AG20443 (cell line): ENCODE data around the gene CXCR5.

Experiments
- DNase-seq: peaks from one replicate; pipeline ENCODE4 v3.0.0; 2012; ENCODE audit warnings: low spot score, mixed read lengths

Gene CXCR5

DNA sequence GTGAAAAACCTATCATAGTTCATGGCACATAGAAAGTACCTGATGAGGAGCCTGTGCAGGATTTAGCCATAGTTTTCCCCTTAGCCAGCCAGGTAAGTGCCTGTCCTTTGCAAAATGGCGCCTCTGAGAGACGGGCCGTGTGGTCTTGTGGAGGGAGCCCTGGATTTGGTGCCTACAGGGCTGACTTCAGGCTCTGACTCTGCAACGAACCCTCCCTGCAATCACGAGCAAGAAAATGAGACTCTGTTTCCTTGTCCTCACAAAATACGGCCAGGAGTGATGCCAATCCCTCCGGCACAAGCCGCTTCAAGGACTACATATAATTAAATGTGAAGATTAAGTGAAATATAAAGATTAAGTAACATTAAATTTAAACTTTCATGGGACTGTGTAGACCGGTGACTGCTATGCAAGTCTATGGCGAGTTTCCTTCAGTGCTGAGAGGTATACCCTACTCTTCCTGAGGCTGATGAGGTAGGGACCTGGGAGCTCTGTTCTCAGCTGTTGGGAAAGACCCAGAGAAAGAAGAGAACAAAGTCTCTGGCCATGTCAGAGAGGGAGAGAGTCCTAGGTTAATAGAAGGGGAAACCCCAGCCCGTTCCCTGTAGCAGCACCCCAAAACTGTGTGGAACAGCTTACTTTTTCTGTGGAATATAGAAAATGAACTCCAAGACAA is 6.1 kb upstream of the CXCR5 start:
- no peak for DNase-seq

DNA sequence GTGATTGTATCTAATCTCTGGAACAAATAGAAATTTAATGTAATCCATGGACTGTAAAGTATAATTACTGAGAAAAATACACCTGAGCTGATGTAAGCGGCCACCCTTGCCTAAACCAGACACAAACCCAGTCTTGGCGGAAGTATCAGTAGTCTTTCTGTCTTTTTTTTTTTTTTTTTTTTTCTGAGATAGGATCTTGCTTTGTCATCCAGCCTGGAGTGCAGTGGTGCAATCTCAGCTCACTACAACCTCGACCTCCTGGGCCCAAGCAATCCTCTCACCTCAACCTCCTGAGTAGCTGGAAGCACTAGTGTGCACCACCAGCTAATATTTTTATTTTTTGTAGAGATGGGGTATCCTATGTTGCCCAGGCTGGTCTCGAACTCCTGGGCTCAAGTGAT is 5.5 kb upstream of the CXCR5 start:
- no peak for DNase-seq

DNA sequence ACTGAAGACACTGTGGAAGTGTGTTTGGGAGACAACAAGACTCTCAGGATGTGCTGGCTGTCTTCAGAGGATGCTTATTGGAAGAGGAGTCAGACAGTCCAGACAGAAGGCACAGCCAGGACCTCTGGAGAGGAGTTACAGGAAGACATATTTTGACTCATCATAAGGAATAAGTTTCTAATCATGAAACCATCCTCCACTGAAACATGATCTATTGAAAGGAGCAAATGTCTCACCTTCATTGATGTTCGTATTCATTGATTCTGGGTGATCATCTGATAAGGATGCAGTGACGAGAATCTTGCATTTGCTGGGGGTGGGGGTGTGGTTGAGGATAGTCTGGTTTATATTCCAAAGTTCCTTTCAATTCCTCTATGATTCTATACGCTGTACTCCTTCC is 2.5 kb upstream of the CXCR5 start:
- DNase-seq, result no peak

DNA sequence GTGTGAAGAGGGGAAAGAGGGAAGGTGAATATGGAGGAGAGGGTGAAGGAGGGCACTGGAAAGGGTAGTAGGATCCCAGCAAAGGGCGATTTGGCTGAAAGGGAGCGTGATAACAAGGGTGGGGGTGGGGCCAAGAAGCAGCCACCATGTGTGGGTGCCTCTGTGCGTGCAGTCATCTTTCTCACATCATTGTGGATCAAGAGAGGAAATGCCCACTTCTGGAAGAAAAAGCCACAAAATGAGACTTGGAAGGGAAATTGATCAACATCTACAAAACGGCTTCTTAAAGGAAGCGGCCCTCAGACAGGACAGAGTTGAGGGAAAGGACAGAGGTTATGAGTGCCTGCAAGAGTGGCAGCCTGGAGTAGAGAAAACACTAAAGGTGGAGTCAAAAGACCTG is 1.2 kb upstream of the CXCR5 start:
- no peak for DNase-seq

DNA sequence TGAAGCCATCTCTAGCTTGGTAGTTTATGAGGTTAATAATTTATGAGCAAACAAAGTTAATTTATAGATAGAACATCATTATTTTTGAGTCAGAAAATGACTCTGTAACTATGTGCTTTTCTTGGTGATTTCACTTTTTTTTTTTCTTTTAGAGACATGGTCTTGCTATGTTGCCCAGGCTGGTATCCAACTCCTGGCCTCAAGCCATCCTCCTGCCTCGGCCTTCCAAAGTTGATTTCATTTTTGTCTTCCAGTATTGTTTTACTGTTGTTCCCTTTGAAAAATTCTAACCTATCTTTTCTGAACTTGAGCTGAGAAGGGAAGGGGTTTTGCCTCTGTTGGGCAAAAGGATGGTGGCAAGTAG is 706 bp upstream of the CXCR5 start:
- DNase-seq, result no peak

DNA sequence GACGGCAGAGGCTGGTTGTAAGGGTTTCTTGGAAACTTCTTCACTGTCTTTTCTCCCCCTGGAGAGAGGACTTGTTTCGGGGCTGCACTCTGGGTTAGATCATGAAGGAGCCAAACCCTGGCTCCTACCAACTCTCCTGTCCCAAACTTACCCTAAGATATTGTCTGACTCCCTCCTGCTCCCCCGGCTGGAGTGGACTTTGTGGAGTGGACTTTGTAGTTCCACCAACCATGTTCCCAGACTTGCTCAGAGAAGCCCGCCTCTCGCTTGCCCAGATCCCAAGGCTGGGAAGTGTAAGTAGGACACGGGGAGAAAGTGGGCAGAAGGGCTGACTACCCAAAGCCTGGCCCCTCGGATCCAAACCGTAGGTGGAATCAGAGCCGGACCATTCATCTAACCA is 1.2 kb downstream of the CXCR5 start:
- DNase-seq, result no peak

DNA sequence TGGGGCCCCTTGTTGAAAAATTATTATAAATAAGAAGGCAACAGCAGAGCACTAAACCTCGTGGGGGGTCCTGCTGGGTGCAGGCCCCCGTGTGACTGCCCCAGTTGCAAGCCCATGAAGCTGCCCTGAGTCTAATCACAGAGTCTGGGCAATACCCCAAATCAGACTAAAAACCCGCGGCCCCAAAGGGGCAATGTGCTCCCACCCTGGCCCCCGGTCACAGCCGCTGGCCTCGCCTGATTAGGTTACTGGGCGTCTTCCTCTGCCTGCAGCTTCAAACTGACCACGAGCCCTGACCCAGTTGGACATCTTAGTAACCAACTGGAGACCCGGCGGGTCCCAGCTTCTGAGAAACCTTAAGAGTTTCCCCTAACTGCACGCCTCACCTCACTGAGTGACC is 1.6 kb downstream of the CXCR5 start:
- no peak for DNase-seq

DNA sequence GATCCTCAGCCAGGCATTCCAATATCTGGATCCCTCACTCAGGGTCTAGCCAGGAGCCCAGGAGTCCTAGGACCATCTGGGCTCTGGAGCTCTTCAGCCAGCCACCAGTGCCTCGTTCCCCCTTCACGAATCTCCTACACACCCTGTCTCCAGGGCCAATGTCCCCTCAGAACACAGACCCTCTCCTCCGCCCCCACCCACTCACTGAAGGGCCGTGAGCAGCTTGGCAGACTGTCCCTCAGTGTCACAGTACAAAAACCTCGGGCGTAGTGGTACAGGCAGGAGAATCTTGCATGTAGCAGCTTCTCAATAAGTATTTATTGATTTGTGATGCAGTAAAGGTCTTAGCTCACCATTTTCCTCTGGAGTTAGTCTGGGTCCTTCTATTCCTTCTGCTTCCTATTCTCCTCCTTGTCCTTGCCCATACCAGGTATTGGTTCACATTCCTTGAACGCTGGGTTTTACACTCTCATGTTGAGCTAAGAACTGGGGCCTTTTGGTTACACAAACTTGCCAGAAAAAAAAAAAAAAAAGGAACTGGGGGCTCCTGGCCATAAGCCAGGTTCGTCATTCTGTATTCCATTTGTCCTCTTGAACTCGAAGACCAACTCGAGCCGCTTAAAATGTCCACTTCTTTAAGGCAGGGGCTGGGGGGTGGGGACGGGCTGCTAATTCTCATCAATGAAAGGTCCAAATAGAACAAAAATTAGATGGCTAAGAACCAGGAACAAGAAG is 2.3 kb downstream of the CXCR5 start:
- DNase-seq, result no peak

DNA sequence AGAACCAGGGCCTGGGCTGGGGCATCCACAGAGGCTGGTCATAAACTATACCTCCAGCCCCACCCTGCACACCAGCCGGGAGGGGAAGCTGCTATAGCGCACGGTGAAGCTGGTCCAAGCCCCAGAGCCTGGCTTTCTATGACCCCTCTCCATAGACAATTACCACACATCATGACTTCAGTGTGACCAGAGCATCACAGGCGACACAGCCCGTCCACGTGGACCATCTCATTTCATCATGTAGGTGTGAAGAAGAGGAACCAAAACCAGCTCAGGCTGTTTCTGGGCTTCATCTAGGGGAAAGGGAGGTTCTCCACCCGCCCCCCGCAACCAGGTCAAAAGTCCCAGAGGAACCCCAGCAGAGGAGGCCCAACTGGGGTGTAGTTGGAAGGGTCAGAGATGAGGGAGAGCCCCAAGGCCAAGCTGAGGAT is 3.0 kb downstream of the CXCR5 start:
- no peak for DNase-seq

DNA sequence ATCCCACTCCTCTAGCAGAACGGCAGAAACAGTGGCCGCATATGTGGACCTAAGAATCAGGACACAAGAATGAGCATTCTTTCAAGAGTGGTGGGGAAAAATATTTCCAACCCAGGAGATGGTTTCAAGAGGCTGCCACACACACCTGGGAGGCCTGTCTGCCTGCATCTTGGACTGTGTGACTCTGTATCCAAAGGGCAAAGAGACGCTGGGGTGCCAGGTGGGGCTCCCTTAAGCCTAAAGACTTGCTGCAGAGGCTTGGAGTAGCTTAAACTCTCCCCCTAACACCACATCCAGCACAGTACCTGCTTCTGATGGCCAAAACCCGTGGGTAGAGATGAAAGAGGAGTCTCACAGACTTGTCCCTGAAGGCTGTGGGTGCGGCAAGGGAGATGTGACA is 3.5 kb downstream of the CXCR5 start:
- no peak for DNase-seq

DNA sequence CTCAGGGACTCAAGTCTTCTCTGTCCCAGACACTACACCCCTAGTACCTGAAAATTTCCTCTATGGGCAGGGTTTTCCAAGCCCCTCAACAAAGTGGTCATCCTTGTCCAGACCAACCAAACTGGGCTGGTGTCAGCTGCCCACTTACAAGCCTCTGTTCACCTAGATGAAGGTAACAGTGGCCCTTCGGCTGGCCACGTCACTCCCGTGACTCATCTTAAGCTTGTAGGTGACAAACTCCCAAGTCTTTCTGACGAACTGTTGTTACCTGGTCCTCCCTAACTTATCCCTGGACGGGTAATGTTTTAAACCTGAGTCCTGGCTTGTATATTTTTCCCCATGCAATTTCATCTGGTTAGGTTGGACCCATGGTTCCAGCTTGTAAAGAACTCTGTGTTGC is 4.7 kb downstream of the CXCR5 start:
- no peak for DNase-seq

DNA sequence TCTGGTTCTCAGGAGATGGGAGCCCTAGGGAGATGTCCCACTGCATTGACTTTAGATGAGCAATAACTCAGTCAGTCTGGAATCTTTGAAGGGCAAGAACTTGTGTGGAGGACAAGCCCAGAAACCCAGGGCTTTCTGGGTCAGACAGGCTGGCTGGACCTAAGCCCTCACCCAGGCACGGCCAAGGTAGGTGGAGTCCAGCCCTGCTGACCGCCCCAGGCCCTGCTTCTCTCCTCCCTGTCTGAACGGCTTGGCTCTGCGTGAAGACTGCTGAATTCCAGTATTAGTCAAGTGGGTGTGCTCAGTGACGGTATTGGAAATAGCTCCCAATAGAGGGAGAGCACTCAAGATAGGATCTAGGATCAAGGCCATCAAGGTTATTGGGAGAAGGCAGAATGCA is 6.1 kb downstream of the CXCR5 start:
- peak; percentile 94 for DNase-seq

DNA sequence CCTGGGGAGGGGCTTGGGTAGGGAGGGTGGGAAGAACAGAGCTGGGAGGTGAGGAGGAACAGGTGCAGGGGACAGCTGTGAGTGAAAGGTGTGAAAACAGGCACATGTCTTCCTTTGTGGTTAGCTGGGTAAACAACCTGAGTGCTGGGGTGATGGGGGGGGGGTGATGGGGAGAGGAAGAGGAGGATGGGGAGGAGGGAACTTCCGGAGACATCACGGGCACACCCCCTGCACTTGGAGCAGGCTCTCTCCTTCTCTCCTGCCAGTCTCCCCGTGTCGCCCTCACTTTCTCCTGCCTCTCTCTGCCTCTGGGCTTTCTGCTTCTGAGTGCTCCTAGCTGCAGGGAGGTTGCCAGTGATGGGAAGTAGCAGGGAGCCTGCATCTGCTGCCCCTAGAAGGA is 8.8 kb downstream of the CXCR5 start:
- DNase-seq, result no peak

DNA sequence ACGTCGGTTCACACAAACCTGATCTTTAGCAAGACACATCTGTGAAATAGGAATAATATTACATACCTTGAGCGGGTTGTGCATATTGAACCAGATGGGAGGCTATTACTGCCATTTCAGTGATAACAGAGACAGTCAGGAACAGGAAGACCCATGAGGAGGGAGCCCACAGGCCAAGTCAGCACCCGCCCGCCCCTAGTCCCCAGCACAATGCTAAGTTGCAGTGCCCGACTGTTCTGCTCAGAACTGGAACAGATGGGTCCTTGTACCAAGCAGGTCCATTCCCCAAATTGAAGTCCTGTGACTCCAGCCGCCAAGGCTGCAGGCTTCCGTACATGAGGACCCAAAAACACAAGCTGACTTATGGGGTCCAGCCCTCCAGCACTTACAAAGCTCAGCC is 9.3 kb downstream of the CXCR5 start:
- no peak for DNase-seq

DNA sequence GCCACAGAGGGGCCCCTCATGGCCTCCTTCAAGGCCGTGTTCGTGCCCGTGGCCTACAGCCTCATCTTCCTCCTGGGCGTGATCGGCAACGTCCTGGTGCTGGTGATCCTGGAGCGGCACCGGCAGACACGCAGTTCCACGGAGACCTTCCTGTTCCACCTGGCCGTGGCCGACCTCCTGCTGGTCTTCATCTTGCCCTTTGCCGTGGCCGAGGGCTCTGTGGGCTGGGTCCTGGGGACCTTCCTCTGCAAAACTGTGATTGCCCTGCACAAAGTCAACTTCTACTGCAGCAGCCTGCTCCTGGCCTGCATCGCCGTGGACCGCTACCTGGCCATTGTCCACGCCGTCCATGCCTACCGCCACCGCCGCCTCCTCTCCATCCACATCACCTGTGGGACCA is 10.0 kb downstream of the CXCR5 start:
- no peak for DNase-seq

DNA sequence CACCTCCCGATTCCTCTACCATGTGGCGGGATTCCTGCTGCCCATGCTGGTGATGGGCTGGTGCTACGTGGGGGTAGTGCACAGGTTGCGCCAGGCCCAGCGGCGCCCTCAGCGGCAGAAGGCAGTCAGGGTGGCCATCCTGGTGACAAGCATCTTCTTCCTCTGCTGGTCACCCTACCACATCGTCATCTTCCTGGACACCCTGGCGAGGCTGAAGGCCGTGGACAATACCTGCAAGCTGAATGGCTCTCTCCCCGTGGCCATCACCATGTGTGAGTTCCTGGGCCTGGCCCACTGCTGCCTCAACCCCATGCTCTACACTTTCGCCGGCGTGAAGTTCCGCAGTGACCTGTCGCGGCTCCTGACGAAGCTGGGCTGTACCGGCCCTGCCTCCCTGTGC is 10.5 kb downstream of the CXCR5 start:
- DNase-seq, result no peak

DNA sequence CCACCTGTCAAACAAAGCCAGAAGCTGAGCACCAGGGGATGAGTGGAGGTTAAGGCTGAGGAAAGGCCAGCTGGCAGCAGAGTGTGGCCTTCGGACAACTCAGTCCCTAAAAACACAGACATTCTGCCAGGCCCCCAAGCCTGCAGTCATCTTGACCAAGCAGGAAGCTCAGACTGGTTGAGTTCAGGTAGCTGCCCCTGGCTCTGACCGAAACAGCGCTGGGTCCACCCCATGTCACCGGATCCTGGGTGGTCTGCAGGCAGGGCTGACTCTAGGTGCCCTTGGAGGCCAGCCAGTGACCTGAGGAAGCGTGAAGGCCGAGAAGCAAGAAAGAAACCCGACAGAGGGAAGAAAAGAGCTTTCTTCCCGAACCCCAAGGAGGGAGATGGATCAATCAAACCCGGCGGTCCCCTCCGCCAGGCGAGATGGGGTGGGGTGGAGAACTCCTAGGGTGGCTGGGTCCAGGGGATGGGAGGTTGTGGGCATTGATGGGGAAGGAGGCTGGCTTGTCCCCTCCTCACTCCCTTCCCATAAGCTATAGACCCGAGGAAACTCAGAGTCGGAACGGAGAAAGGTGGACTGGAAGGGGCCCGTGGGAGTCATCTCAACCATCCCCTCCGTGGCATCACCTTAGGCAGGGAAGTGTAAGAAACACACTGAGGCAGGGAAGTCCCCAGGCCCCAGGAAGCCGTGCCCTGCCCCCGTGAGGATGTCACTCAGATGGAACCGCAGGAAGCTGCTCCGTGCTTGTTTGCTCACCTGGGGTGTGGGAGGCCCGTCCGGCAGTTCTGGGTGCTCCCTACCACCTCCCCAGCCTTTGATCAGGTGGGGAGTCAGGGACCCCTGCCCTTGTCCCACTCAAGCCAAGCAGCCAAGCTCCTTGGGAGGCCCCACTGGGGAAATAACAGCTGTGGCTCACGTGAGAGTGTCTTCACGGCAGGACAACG is 11.7 kb downstream of the CXCR5 start:
- no peak for DNase-seq

DNA sequence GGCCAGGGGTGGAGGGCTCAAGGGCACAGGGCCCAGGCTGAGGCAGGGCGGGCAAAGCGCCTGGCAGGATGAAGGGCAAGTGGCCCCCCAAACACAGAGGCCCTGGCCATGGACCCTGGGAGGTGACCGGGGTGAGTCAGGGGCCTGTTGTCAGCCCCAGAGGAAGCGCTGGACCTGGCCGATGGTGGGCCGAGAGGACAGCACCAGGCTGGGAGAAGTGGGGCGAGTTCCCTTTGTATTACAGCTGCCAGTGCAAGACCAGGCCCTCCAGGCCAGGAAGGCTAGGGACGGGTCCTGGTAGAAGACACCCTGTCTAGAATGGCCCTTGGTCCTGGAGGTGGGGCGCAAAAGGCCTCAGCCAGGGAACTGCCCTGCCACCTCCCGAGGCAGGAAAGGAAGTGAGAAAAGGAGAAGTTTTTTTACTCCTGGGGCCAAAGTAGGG is 12.8 kb downstream of the CXCR5 start:
- DNase-seq, result no peak

DNA sequence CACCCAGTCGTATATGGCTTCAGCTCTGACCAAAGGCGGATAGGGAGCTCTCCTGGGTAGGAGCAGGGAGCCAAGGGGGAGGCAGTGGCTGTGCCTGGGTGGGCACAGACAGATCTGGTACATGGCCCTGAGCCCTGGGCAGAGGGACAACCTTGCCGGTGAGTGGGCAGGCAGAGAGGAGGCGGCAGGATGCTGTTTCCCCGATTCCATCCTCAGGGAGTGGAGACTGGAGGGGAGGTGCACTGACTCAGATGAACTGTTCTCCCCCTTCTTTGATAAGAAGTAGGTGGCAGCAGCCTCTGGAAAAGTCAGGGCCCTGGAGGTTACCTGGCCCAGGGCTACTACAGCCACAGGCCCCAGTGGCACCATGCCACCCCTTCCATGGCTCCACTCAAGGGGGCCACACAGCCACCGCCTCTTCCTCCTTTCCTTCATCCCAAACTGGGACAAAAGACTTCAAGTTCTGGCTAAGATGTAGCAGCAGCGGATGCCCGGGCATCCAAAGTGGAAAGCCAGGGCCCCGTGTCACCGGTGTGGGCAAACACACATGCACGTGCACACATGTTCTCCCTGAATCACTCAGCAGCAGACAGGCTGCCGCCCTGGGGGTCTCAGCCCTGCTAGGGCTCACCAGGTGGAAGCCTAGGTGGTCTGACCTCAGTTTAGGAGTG is 13.4 kb downstream of the CXCR5 start:
- DNase-seq, result no peak

DNA sequence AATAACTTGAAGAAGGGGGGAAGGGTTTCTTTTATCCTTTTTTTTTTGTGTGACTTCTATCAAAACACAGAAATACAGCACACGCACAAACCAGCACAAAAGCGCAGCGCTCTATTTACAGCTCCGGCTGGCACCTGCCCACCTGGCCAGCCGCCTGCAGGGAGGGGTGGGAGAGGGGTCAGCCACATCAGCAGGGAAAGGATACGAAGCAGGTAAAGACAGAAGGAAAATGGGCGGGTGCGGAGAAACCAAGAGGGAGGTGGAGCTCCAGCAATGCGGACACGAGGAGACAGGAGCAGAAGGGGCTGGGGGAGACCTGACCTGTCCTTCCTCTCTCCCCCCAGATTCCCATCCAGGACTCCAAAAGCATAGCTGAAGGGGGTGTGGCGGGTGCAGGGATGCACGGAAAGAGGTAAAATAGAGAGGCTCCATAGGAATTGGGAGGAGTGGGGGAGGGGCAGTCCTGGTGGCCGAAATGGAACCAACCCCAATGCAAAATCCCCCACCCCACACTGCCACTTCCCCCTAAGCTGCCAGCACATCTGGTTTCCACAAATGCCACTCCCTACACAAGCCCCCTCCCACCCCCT is 14.1 kb downstream of the CXCR5 start:
- DNase-seq, result no peak

DNA sequence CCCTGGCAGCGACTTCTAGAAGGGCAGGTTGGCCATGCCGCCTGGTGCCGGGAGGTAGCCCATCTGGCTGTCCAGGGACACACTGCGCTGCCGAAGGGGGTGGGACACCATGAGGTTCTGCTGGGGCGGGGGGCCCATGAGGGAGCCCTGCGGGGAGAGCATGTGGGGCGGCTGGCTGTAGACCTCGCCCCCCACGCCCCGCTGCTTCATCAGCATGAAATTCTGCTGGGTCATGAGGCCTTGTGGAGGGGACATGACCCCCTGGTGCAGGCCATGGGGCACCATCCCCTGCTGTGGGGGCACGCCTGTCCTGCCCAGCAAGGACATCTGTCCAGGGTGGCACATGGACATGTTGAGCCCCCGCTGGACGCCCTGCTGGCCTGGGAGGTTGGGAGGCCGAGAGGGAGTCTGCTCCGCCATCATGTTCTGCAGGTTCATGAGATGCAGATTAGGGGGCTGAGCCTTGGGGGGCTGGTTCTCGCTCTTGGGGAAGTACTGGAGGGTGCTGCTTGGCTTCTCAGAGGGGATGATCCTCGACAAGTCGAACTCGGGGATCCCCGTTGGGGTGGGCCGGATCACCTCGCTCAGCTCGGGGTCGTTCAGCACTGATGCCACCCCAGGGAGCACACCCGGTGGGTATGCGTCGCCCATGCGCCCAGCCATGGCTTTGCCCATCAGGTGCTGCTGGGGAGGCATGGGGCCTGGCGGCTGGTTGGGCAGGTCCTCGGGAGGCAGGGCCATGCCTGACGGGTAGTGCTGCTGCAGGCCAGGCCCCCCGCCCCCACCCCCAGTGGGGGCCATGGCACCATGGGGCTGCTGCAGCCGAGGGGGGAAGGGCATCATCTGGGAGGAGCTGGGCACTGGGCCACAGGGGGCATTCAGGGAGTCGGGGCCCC is 15.0 kb downstream of the CXCR5 start:
- no peak for DNase-seq
